ENCODE measurements around the gene NKG7.

NKG7 gene

DNA sequence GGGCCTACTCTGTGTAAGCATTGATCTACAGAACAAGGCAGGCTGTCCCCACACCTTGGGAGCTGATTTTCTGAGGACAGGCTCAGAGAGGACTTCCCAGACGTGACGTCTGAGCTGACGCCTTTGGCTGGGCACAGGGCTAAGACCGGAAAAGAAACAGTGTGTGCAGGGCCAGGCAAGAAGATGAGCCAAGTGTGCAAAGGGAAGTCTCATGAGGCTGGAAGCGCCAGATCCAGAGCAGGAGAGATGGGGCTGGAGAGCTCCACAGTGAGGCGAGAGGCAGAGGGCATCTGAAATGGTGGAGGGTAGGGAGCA is 48.3 kb downstream of the NKG7 start:
- TF ChIP-seq, protein P1, sequence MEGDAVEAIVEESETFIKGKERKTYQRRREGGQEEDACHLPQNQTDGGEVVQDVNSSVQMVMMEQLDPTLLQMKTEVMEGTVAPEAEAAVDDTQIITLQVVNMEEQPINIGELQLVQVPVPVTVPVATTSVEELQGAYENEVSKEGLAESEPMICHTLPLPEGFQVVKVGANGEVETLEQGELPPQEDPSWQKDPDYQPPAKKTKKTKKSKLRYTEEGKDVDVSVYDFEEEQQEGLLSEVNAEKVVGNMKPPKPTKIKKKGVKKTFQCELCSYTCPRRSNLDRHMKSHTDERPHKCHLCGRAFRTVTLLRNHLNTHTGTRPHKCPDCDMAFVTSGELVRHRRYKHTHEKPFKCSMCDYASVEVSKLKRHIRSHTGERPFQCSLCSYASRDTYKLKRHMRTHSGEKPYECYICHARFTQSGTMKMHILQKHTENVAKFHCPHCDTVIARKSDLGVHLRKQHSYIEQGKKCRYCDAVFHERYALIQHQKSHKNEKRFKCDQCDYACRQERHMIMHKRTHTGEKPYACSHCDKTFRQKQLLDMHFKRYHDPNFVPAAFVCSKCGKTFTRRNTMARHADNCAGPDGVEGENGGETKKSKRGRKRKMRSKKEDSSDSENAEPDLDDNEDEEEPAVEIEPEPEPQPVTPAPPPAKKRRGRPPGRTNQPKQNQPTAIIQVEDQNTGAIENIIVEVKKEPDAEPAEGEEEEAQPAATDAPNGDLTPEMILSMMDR (conservative IDR thresholded peaks at IDR 0.05; ENCODE audit: low read length) = no peak
- no peak for DNase-seq (ENCODE audit: low read depth)
- no peak overlapping the region for H3K4me3 ChIP-seq (ENCODE audit: low read length)

DNA sequence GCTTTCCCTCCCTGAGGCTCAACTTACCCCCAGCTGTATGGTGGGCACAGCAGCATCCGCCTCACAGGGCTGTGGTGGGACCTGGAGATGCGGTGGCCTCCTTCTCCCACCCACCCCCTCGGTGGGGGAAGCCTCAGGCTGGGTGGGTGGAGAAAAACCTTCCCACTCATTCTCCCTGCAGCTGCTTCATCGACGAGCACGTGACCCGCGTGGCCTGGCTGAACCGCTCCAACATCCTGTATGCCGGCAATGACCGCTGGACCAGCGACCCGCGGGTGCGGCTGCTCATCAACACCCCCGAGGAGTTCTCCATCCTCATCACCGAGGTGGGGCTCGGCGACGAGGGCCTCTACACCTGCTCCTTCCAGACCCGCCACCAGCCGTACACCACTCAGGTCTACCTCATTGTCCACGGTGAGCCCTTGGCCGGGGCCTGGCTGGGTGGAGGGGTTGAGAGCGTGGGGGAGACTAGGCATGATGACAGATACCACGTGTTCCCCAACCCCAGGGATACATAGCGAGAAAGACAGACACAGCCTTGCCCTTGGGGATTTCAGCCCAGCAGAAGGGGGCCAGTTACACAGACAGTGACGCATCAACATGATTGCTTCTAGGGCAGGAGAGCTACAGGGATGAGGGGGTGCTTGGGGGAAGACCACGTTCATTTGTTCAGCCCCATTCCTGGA is 48.8 kb downstream of the NKG7 start:
- H3K4me3 ChIP-seq (ENCODE audit: low read length) = no peak overlapping the region
- TF ChIP-seq, protein P1 (conservative IDR thresholded peaks at IDR 0.05; ENCODE audit: low read length) = no peak
- no peak for DNase-seq (ENCODE audit: low read depth)

DNA sequence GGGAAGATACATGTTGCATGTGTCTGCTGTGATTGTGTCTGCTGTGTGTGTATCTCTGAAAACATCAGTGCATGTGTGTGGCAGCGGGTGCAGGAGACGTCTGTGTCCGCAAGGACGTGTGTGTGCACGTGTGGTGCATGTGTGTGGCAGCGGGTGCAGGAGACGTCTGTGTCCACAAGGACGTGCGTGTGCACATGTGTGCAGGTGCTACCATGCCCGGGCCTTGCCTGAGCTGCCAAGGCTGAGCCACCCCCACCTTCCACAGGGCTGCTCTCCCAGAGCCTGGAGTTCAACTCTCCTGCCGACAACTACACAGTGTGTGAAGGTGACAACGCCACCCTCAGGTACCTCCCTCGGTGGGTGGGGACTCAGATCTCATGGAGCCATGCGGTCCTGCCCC is 50.7 kb downstream of the NKG7 start:
- TF ChIP-seq, protein P1 (conservative IDR thresholded peaks at IDR 0.05; ENCODE audit: low read length) = no peak
- no peak overlapping the region for H3K4me3 ChIP-seq (ENCODE audit: low read length)
- DNase-seq (ENCODE audit: low read depth) = no peak
